PC-3 (cell line): ENCODE data around the gene SYPL1. TPM values are rescaled to one million over a fixed set of nuclear protein-coding genes. Genes with fewer than 3 reads are reported as not detected.

Source experiments
- ATAC-seq: fragments of 200-7000 bp; cut with Tn5 transposase; 2 replicates; pipeline ENCODE4 v1.9.1; 2020; ENCODE audit warnings: mild to moderate bottlenecking, moderate library complexity
- BruUV-seq: library from RNA; stranded (reverse); fragments of 400-500 nt; replicated peaks from 2 replicates; lab custom pipeline; 2021; lab: Mats Ljungman, UMichigan
- CTCF ChIA-PET: fragments of 300-600 bp; sonication (Branson Sonifier 250); formaldehyde crosslinking; loops from one replicate; lab custom pipeline; 2022; ENCODE audit warnings: antibody characterized with exemption; lab: Charles Lee
- POLR2A ChIA-PET: fragments of 300-600 bp; sonication (Branson Sonifier 250); formaldehyde crosslinking; loops from one replicate; lab custom pipeline; 2022; ENCODE audit warnings: antibody characterized with exemption; ENCODE audit not compliant: unreplicated experiment; lab: Charles Lee
- DNase-seq: peaks from one replicate; pipeline ENCODE4 v3.0.0-alpha.2; 2015
- H2AFZ ChIP-seq: fragments of 300-600 bp; sonication (generic); 2 replicates; pipeline ENCODE4 v1.6.0; 2016; ENCODE audit warnings: antibody characterized with exemption, low read length
- H3F3A ChIP-seq: fragments of 300-600 bp; sonication (generic); one replicate; pipeline ENCODE4 v1.6.0; 2017; ENCODE audit warnings: antibody characterized with exemption, low read length, control low read depth, mild to moderate bottlenecking; ENCODE audit not compliant: unreplicated experiment
- H3K27ac ChIP-seq: fragments of 300-600 bp; sonication (generic); 2 replicates; pipeline ENCODE4 v1.5.1; 2016; ENCODE audit warnings: mild to moderate bottlenecking, low read length
- H3K27me3 ChIP-seq: fragments of 300-600 bp; sonication (generic); 2 replicates; pipeline ENCODE4 v1.6.1; 2016; ENCODE audit warnings: low read length, mixed read lengths
- H3K36me3 ChIP-seq: fragments of 300-600 bp; sonication (generic); 2 replicates; pipeline ENCODE4 v1.6.1; 2016; ENCODE audit warnings: low read depth, mixed run types, low read length, mixed read lengths
- H3K4me1 ChIP-seq: fragments of 300-600 bp; sonication (generic); 2 replicates; pipeline ENCODE4 v1.5.1; 2016; ENCODE audit warnings: low read length; ENCODE audit not compliant: insufficient read depth
- H3K4me2 ChIP-seq: fragments of 300-600 bp; sonication (generic); 2 replicates; pipeline ENCODE4 v1.6.0; 2016; ENCODE audit warnings: low read length
- H3K4me3 ChIP-seq: fragments of 300-600 bp; sonication (generic); 2 replicates; pipeline ENCODE4 v1.5.1; 2016; ENCODE audit warnings: mild to moderate bottlenecking, low read length, mixed read lengths
- H3K79me2 ChIP-seq: fragments of 300-600 bp; sonication (generic); 2 replicates; pipeline ENCODE4 v1.6.1; 2017; ENCODE audit warnings: low read length, mixed read lengths
- H3K9ac ChIP-seq: fragments of 300-600 bp; sonication (generic); 2 replicates; pipeline ENCODE4 v1.6.0; 2016; ENCODE audit warnings: mild to moderate bottlenecking, low read length
- H3K9me2 ChIP-seq: fragments of 300-600 bp; sonication (generic); replicated peaks from 2 replicates; pipeline ENCODE4 v1.6.1; 2016; ENCODE audit warnings: mixed run types, low read length, mixed read lengths
- H3K9me3 ChIP-seq: fragments of 300-600 bp; sonication (generic); 2 replicates; pipeline ENCODE4 v1.6.1; 2016; ENCODE audit warnings: low read length, mixed read lengths
- H4K20me1 ChIP-seq: fragments of 300-600 bp; sonication (generic); 2 replicates; pipeline ENCODE4 v1.6.1; 2016; ENCODE audit warnings: low read length, mixed read lengths
- EZH2 ChIP-seq: fragments of 300-600 bp; sonication (generic); IDR thresholded peaks from one replicate; pipeline ENCODE4 v1.6.1; 2017; ENCODE audit warnings: antibody characterized with exemption, mild to moderate bottlenecking, low read length; ENCODE audit not compliant: unreplicated experiment
- EZH2phosphoT487 ChIP-seq: fragments of 300-600 bp; sonication (generic); IDR thresholded peaks from 2 replicates; pipeline ENCODE4 v1.6.1; 2018; ENCODE audit warnings: mild to moderate bottlenecking, antibody characterized with exemption, low read length, borderline replicate concordance
- intact Hi-C: fragments of 100-400 bp; cut with micrococcal nuclease; formaldehyde crosslinking; loops from 2 replicates; pipeline ENCODE4 v1.9.0; 2023
- total RNA-seq: library from RNA; depleted of rRNA; stranded (reverse); fragments of >200 nt; gene quantifications from 2 replicates; pipeline ENCODE4 v1.2.3, GENCODE V29; 2014
- TF ChIP-seq, protein P1 (sequence below): fragments of 300-600 bp; sonication (generic); conservative IDR thresholded peaks from 2 replicates; pipeline ENCODE4 v1.5.1; 2017; ENCODE audit warnings: antibody characterized with exemption, low read depth, mild to moderate bottlenecking, low read length

Gene SYPL1
- total RNA-seq, 1 experiment from 2014 or later: 45.9 TPM

GRCh38 chr7:106065575-106066500 is 46.3 kb downstream of the SYPL1 start:
- no peaks in the 10 kb centered on the region for H3K27me3 ChIP-seq
- H4K20me1 ChIP-seq: no peaks in the 10 kb centered on the region
- H3K4me2 ChIP-seq: peak overlapping the region; percentile 97
- no peak for TF ChIP-seq EZH2
- TF ChIP-seq EZH2phosphoT487: no peak
- TF ChIP-seq, protein P1, sequence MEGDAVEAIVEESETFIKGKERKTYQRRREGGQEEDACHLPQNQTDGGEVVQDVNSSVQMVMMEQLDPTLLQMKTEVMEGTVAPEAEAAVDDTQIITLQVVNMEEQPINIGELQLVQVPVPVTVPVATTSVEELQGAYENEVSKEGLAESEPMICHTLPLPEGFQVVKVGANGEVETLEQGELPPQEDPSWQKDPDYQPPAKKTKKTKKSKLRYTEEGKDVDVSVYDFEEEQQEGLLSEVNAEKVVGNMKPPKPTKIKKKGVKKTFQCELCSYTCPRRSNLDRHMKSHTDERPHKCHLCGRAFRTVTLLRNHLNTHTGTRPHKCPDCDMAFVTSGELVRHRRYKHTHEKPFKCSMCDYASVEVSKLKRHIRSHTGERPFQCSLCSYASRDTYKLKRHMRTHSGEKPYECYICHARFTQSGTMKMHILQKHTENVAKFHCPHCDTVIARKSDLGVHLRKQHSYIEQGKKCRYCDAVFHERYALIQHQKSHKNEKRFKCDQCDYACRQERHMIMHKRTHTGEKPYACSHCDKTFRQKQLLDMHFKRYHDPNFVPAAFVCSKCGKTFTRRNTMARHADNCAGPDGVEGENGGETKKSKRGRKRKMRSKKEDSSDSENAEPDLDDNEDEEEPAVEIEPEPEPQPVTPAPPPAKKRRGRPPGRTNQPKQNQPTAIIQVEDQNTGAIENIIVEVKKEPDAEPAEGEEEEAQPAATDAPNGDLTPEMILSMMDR: no peak
- H3K9ac ChIP-seq: peak overlapping the region; percentile 82
- H3F3A ChIP-seq: peaks cover 6% of the 10 kb centered on the region
- no peaks in the 10 kb centered on the region for H3K79me2 ChIP-seq
- peaks cover 72% of the 10 kb centered on the region for H3K4me1 ChIP-seq
- CTCF ChIA-PET: interaction anchor here (0.6 to 1.6 kb wide), 5 partner anchors 29 to 363 kb away, joined by 3 to 10 read pairs (median 6); partner anchors contain the start of gene SYPL1
- intact Hi-C loops: loop anchor here (2.0 kb wide), 2 partner anchors 45 to 87 kb away; no protein-coding TSS in a partner anchor
- DNase-seq: peak; percentile 87
- H3K27ac ChIP-seq: peak overlapping the region; percentile 94
- TSS peak; percentile 80 for BruUV-seq
- peak overlapping the region; percentile 72 for H2AFZ ChIP-seq
- peak; percentile 57 for ATAC-seq
- POLR2A ChIA-PET: interaction anchor here (0.5 to 2.5 kb wide), 2 partner anchors 46 to 88 kb away, joined by 3 to 25 read pairs; partner anchors contain the start of gene SYPL1
- peak overlapping the region; percentile 71 for H3K4me3 ChIP-seq
- no peaks in the 10 kb centered on the region for H3K9me3 ChIP-seq
- no peaks in the 10 kb centered on the region for H3K36me3 ChIP-seq
- no peaks in the 10 kb centered on the region for H3K9me2 ChIP-seq

DNA sequence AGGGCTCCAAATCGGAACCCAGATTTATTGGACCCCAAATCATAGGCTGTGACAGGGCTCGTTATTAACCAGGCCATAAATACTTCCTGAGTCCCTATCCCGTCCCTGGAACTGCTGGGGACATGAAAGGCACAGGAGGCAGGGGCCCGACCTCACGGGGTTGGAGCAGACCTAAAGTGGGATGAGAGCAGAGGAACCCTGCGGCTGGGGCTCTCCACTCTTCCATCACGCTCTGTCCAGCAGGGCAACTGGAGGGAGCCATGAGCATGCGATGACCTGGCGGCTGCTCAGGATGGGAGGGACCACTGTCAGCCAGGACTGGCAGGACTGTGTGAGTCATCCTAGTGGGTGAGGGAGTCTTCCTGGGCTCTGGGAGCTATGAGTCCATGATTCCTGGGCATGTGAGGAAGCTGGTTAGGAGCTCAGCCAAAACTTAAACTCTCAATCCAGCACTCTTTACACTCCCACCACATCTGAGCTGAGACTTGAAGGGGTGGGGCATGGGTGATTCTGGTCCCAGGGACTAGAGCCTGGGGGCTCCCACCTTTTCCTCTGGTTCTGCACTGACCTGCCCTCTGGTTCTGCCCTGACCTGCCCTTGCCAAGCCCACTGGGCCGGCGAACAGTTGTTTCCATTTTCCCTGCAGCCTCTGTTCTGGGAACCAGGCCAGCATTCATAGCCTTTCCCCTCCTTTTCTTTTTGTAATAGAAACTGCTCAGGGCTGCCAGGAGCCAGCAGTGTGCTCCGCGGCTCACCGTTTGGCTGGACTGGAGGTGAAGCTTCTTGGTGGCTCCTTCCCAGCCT is 47.1 kb downstream of the SYPL1 start:
- POLR2A ChIA-PET: interaction anchor here (2.5 kb wide), 1 partner anchor 47 kb away, joined by 25 read pairs; the partner anchor contains the start of gene SYPL1
- Histone ChIP-seq H3K27me3 (no peaks in the 10 kb centered on the region), H3K79me2 (no peaks in the 10 kb centered on the region), H3K36me3 (no peaks in the 10 kb centered on the region), H3K27ac (peak overlapping the region; percentile 94), H3F3A (peaks cover 6% of the 10 kb centered on the region), H3K4me3 (peak overlapping the region; percentile 71), H3K4me1 (peaks cover 63% of the 10 kb centered on the region), H3K4me2 (peak overlapping the region; percentile 97), H2AFZ (peak overlapping the region; percentile 72), H4K20me1 (no peaks in the 10 kb centered on the region), H3K9ac (peak overlapping the region; percentile 82), H3K9me2 (no peaks in the 10 kb centered on the region), H3K9me3 (no peaks in the 10 kb centered on the region)
- TF ChIP-seq, protein P1: no peak
- TF ChIP-seq EZH2 (no peak), EZH2phosphoT487 (no peak)
- CTCF ChIA-PET: interaction anchor here (0.6 to 1.6 kb wide), 5 partner anchors 29 to 362 kb away, joined by 3 to 10 read pairs (median 6); partner anchors contain the start of gene SYPL1
- peak; percentile 86 for ATAC-seq
- intact Hi-C loops: loop anchor here (2.0 kb wide), 2 partner anchors 46 to 88 kb away; no protein-coding TSS in a partner anchor
- peak; percentile 99 for DNase-seq
- no TSS peak for BruUV-seq
